Transverse colon (tissue), 4 donors: ENCODE data around the gene PDCD6IP. TPM values are rescaled to one million over a fixed set of nuclear protein-coding genes. Genes with fewer than 3 reads are reported as not detected.
"Not testable (repeated sequence)": the region's sequence is repeated elsewhere in the genome, so short reads cannot be mapped to it uniquely, and the experiment has no call there.

Source experiments
- DNase-seq: peaks from one replicate; pipeline ENCODE4 v3.0.0-alpha.2; 2019
- H3K27ac ChIP-seq, 4 donors: fragments of 200-600 bp; sonication (generic); 2 replicates each; pipeline ENCODE4 v1.5.1; 2016 to 2018; ENCODE audit warnings: inconsistent platforms in 4 of 4
- H3K27me3 ChIP-seq: fragments of 200-600 bp; sonication (generic); 2 replicates; pipeline ENCODE4 v1.5.1; 2017; ENCODE audit warnings: inconsistent platforms
- H3K36me3 ChIP-seq, 4 donors: fragments of 200-600 bp; sonication (generic); 2 replicates each; pipeline ENCODE4 v1.5.1; 2017 to 2019; ENCODE audit warnings: inconsistent platforms in 4 of 4
- H3K4me1 ChIP-seq, 4 donors: fragments of 200-600 bp; sonication (generic); 2 replicates each; pipeline ENCODE4 v1.5.1; 2017 to 2020; ENCODE audit warnings: inconsistent platforms in 4 of 4
- H3K4me3 ChIP-seq, 4 donors: fragments of 200-600 bp; sonication (generic); 1 replicate in 1 of 4; 2 replicates in 3 of 4; pipeline versions ENCODE4 v1.5.1 to v1.6.1; 2017 to 2019; ENCODE audit warnings: inconsistent platforms in 4 of 4
- H3K9me3 ChIP-seq, 2 donors: fragments of 200-600 bp; sonication (generic); 2 replicates each; pipeline ENCODE4 v1.5.1; 2017 to 2019; ENCODE audit warnings: inconsistent platforms in 2 of 2
- CTCF ChIP-seq, 5 experiments: fragments of 200-600 bp in 3 of 5; fragments of 450-650 bp in 2 of 5; sonication (generic) in 3 of 5; IDR thresholded peaks; 1 replicate in 2 of 5; 2 replicates in 3 of 5; pipeline ENCODE4 v1.5.1; 2016 to 2017; ENCODE audit warnings: antibody characterized with exemption in 5 of 5, inconsistent platforms in 3 of 5, mild to moderate bottlenecking in 2 of 5, moderate library complexity in 1 of 5
- EP300 ChIP-seq: sonication (generic); formaldehyde crosslinking; IDR thresholded peaks from one replicate; pipeline ENCODE4 v1.6.1; 2017; ENCODE audit warnings: antibody characterized with exemption, low read depth
- POLR2A ChIP-seq: fragments of 450-650 bp; IDR thresholded peaks from one replicate; pipeline ENCODE4 v1.6.1; 2016; ENCODE audit warnings: antibody characterized with exemption, mild to moderate bottlenecking, moderate library complexity
- POLR2AphosphoS5 ChIP-seq, 3 donors: sonication (generic); formaldehyde crosslinking; IDR thresholded peaks; one replicate each; pipeline ENCODE4 v1.6.1; 2016; ENCODE audit warnings: antibody characterized with exemption in 3 of 3
- WGBS, 2 donors: methylation state at CpG; one replicate each; pipeline ENCODE4 v1.1.5; 2018; ENCODE audit warnings: low coverage in 1 of 2; 5-methylcytosine and 5-hydroxymethylcytosine counted together
- in situ Hi-C, 4 donors: fragments of 200-750 bp; cut with MboI; loops; one replicate each; pipeline versions ENCODE4 v1.15.0 to v1.15.1; 2017; ENCODE audit warnings: low sequenced_read_pairs in 3 of 4, low pct_ligation_motif_present in 1 of 4, low pct_unique_long_range_greater_than_20kb in 1 of 4
- intact Hi-C: fragments of 100-400 bp; cut with DNase I; formaldehyde crosslinking; loops from one replicate; pipeline ENCODE4 v1.15.1; 2023; ENCODE audit warnings: low total_unique reads
- total RNA-seq, 4 donors: library from RNA; depleted of rRNA; stranded (reverse); fragments of >200 nt; gene quantifications; one replicate each; pipeline ENCODE4 v1.1.0, GENCODE V29; 2016

Gene PDCD6IP
- total RNA-seq, 4 donors from 2014 or later: 89.0 to 523 (median 372) TPM

DNA sequence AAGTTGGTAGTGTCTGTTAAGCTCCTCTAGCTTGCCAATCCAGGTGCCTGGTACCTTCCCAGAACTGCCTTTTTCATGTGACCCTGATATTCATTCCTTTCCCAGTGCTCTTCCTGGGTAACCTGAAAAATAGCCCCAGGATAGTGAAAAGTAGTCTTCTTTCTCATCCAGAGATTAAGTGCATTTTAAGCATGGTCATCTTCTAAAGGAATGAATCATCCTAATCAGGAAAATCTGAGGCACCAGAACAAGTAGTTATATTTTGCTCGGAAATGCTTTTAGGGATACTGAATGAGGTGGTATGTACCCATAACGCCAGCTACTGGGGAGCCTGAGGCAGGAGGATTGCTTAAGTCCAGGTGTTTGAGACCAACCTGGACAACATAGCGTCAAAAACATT lies 23.1 kb upstream of the PDCD6IP start:
- no peak for DNase-seq
- H3K27me3 ChIP-seq: no peaks in the 10 kb centered on the region
- H3K9me3 ChIP-seq: no peaks in the 10 kb centered on the region
- no peaks in the 10 kb centered on the region for H3K36me3 ChIP-seq
- no peak overlapping the region for H3K27ac ChIP-seq
- WGBS, 2 donors: 75 to 85% methylated on average over 3 of the region's 3 CpGs
- no peak overlapping the region for H3K4me3 ChIP-seq
- in situ Hi-C loops: loop anchor here in 3 of 4 donors (25.0 kb wide), 3 partner anchors 338 to 663 kb away; partner anchors contain the start of genes UBP1 (in 2 of the 3) and CRTAP (in 1 of the 3)
- TF ChIP-seq CTCF (IDR thresholded peaks at IDR 0.05) (no peak), POLR2A (no peak)
- H3K4me1 ChIP-seq: no peaks in the 10 kb centered on the region
- intact Hi-C loops: no loop called here

DNA sequence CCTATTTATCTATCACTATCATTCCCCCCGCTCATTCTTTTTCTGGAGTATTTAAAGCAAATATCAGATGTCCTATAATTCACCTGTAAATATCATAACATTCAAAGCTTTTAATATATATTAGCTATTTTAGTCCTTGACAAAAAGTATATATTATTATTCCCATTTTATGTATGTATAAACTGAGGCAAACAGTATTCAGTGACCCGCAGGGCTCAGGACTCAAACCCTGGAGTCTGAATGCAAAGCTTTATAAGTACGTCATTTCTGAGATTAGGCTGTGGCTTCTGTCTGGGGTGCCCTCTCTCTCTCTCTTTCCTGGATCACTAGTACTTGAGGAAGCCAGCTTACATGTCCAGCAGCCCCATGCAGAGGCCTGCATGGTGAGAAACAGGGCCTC lies 20.4 kb upstream of the PDCD6IP start:
- Histone ChIP-seq H3K4me1 (no peaks in the 10 kb centered on the region), H3K36me3 (no peaks in the 10 kb centered on the region), H3K27me3 (no peaks in the 10 kb centered on the region), H3K4me3 (no peak overlapping the region), H3K9me3 (no peaks in the 10 kb centered on the region), H3K27ac (no peak overlapping the region)
- in situ Hi-C loops (loop anchor here in 3 of 4 donors (25.0 kb wide), 3 partner anchors 341 to 666 kb away; partner anchors contain the start of genes UBP1 (in 2 of the 3) and CRTAP (in 1 of the 3)), intact Hi-C loops (no loop called here)
- TF ChIP-seq EP300 (no peak), POLR2AphosphoS5 (IDR thresholded peaks at IDR 0.05) (no peak), POLR2A (no peak), CTCF (IDR thresholded peaks at IDR 0.05) (no peak)
- DNase-seq: no peak
- WGBS, 2 donors: 89 to 90% methylated on average over 3 of the region's 3 CpGs

GRCh38 chr3:33779751-33780150 lies 18.7 kb upstream of the PDCD6IP start:
- Histone ChIP-seq H3K36me3 (no peaks in the 10 kb centered on the region), H3K27ac (no peak overlapping the region), H3K4me1 (no peaks in the 10 kb centered on the region), H3K4me3 (no peak overlapping the region), H3K27me3 (no peaks in the 10 kb centered on the region), H3K9me3 (no peaks in the 10 kb centered on the region)
- 69 to 77% methylated on average over 3 of the region's 3 CpGs for WGBS, 2 donors
- intact Hi-C loops: no loop called here
- in situ Hi-C loops: loop anchor here in 3 of 4 donors (10.0 to 25.0 kb wide), 5 partner anchors 65 to 667 kb away; partner anchors contain the start of genes UBP1 (in 2 of the 3), CLASP2 (in 1 of the 3) and CRTAP (in 1 of the 3)
- no peak for TF ChIP-seq POLR2A
- TF ChIP-seq POLR2AphosphoS5 (IDR thresholded peaks at IDR 0.05): no peak
- TF ChIP-seq CTCF (IDR thresholded peaks at IDR 0.05): no peak
- TF ChIP-seq EP300: no peak
- DNase-seq: no peak

DNA sequence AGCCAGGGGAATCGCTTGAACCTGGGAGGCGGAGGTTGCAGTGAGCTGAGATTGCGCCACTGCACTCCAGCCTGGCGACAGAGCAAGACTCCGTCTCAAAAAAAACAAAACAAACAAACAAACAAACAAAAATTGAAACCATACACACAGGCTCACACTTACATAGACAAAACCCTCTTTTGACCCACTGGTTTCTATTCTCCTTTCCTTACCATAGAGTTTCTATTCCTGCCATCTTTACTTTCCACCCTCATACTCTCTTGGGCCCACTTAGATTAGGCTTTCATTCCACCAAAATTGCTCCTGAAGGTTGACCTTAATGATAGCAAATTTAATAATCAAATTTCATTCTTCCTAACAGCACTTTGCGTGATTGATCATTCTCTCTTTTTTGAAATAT lies 17.0 kb upstream of the PDCD6IP start:
- H3K4me1 ChIP-seq, H3K4me3 ChIP-seq, H3K36me3 ChIP-seq, DNase-seq, H3K27me3 ChIP-seq, H3K27ac ChIP-seq, intact Hi-C loops, H3K9me3 ChIP-seq: not testable (repeated sequence)
- in situ Hi-C loops: loop anchor here in 3 of 4 donors (10.0 to 25.0 kb wide), 5 partner anchors 67 to 669 kb away; partner anchors contain the start of genes UBP1 (in 2 of the 3), CLASP2 (in 1 of the 3) and CRTAP (in 1 of the 3)
- WGBS, 2 donors: 91 to 95% methylated on average over 6 of the region's 6 CpGs
